Right ventricle myocardium superior (tissue), 1 donor: ENCODE data around the gene STRIP2. TPM values are rescaled to one million over a fixed set of nuclear protein-coding genes. Genes with fewer than 3 reads are reported as not detected.
"Not testable (repeated sequence)": the region's sequence is repeated elsewhere in the genome, so short reads cannot be mapped to it uniquely, and the experiment has no call there.

ENCODE experiments used
- ATAC-seq: fragments of 200-7000 bp; cut with Tn5 transposase; one replicate; pipeline ENCODE4 v1.9.1; 2020; ENCODE audit warnings: mild to moderate bottlenecking; ENCODE audit not compliant: poor library complexity
- DNase-seq: peaks from one replicate; pipeline ENCODE4 v3.0.0-alpha.2; 2020
- intact Hi-C: fragments of 100-400 bp; cut with DNase I; formaldehyde crosslinking; loops from one replicate; pipeline ENCODE4 v1.11.2; 2022
- total RNA-seq: library from RNA; stranded (reverse); fragmentation: NEBNext Ultra II Directional; extraction: Animal tissue kit (Norgen Biotek cat#: 25700); gene quantifications from one replicate; pipeline ENCODE4 v1.2.1, GENCODE V29; 2021
- donor health status: DM: no; HTN: yes; CAD: no; lungs with severe emphysema.

STRIP2 gene
- total RNA-seq, 1 donor from 2014 or later = 16.2 TPM

- DNase-seq, intact Hi-C loops, ATAC-seq: not testable (repeated sequence)
Observed at GRCh38 chr7:129476398-129476797, 42.2 kb downstream of the STRIP2 start.

DNA sequence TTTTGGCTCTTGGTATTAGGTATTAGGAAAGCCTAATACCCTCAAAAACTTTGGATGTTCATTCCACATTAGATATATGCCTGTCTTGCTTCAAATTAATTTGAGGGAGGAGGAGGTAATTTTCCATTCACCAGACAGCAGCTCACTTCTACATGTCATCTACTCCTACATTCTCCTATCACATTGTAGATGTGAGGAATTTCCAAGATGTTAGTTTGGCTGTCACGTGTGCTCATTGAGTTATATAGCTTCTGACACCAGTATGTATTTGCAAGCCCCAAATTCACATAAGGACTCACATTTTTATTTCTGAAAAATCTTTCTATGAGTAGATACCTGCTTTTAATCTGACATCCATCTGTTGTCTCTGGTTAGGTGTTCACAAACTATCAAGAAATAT lies 45.6 kb downstream of the STRIP2 start:
- ATAC-seq (no peak), DNase-seq (no peak)
- intact Hi-C loops = no loop called here

DNA sequence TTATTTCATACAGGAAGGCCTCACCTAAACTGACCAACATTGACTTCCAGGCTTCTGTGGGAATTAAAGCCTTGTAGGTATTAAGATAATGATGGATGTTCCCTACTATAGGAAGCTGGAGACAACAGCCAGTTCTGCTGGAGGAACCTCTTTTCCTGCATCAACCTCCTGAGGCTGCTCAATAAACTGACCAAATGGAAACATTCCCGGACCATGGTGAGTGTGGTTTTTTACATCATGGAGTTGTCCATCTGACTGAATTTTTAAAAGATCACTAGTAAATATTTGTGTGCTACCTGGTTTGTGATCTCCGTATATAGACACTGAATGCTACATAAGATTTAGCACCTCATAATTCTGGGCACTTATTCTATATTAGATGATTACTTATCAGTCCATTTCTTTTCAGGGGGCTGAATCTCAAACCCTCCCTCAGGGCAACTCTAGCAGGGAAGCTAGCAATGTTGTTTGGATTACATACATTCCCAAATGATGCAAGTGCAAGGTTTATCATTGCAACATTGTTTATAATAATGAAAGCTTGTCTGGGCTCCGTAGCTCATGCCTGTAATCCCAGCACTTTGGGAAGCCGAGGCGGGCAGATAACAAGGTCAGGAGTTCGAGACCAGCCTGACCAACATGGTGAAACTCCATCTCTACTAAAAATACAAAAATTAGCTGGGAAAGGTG lies 46.6 kb downstream of the STRIP2 start:
- intact Hi-C loops = no loop called here
- ATAC-seq (no peak), DNase-seq (no peak)

DNA sequence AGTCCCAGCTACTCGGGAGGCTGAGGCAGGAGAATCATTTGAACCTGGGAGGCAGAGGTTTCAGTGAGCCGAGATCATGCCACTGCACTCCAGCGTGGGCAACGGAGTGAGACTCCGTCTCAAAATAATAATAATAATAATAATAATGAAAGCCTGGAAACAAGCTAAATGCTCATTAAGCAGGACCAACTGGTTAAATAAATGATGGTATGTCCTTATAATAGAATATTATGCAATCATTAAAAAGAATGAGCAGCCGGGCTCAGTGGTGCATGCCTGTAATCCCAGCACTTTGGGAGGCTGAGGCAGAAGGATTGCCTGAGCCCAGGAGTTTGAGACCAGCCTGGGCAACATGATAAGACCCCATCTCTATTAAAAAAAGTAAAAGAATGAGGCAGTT lies 47.1 kb downstream of the STRIP2 start:
- ATAC-seq, DNase-seq, intact Hi-C loops: not testable (repeated sequence)

DNA sequence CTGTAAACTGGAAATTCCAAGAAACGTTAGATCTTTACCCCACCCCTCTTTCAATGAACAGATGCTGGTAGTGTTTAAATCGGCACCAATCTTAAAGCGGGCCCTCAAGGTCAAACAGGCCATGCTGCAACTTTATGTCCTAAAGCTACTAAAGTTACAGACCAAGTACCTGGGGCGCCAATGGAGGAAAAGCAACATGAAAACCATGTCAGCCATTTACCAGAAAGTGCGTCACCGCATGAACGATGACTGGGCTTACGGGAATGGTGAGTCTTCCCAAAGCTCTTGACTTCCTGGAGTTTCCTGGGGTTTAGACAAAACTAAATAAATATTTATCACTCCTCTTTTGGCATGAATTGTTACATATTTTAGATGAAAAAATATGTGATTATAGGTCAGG lies 48.5 kb downstream of the STRIP2 start:
- DNase-seq = no peak
- ATAC-seq = no peak
- intact Hi-C loops = no loop called here

DNA sequence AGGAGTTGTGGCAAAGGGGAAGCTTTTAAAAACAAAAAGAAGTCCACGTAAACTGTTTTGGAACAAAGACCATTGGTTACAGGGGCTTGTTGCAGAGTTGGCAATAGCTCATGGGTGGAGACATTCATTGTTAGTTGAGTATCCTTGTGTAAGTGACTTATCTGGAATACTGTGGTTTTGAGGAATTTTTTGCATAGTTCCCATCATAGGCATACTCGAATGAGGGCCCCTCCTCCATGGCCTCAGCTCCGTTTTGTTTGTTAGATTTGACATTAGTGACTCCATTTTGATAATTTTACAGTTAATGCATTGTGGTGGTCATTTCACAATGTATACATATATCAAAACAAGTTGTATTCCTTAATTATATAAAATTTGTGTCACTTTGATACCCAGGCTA lies 55.3 kb downstream of the STRIP2 start:
- intact Hi-C loops = no loop called here
- DNase-seq (no peak), ATAC-seq (no peak)

- intact Hi-C loops = no loop called here
- ATAC-seq (no peak), DNase-seq (no peak)
Observed at GRCh38 chr7:129492391-129492790, 58.2 kb downstream of the STRIP2 start.

- no peak for DNase-seq
- no peak for ATAC-seq
- intact Hi-C loops = no loop called here
Observed at GRCh38 chr7:129493555-129493954, 59.3 kb downstream of the STRIP2 start.

- ATAC-seq (no peak), DNase-seq (no peak)
- intact Hi-C loops = no loop called here
Observed at GRCh38 chr7:129494041-129494440, 59.8 kb downstream of the STRIP2 start.

DNA sequence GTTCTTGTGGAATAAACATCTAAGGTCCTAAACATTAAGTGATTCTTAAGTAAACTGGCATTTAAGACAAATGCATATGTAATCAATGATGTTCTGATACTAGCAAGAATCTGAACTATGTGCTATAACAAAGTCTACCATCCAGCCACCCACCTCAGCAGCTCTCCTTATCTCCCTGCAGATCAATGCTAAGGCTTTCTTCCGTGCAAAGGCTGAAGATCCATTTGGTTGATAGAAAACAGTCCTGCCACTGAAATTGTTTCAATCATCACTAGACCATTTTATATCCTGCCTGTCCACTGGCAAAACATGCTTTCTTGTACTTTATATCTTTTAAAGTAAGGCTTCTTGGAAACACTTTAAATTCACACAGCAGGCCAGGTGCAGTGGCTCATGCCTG lies 61.8 kb downstream of the STRIP2 start:
- no peak for ATAC-seq
- intact Hi-C loops = no loop called here
- no peak for DNase-seq

DNA sequence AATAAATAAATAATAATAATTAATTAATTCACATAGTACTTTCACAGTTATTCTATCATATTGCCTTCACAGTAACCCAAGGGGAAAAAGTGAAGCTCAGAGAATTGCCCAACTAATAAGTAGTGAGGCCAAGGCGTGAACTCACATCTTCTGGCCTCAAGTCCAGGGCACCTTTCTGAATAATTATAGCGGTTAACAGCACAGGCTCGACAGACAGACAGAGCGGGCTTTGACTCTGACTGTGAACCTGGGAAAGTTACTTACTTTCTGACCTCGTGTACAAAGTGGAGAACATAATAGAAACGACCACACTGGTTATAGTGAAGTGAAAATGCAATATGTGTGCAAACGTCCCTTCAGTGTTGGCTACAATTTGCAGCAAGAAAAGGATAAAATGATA lies 62.4 kb downstream of the STRIP2 start:
- intact Hi-C loops = no loop called here
- DNase-seq (no peak), ATAC-seq (no peak)

- ATAC-seq = no peak
- intact Hi-C loops = no loop called here
- no peak for DNase-seq
Observed at GRCh38 chr7:129497156-129497555, 62.9 kb downstream of the STRIP2 start.

DNA sequence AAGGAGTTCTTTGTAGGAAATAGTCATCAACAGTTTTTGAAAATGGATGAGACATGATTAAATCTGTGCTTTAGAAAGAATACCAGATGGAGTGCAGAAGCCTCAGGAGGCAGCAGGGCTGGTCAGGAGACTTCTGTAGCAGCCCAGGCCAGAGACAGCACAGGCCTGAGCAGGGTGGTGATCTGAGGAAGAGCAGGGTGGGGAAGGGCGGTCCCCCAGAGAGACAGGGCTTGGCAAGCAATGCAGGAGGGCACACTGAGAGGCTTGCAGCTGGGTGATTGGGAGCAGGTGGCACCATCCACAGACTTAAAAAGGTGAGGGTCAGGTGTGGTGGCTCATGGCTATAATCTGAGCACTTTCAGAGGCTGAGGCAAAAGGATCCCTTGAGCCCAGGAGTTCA lies 63.8 kb downstream of the STRIP2 start:
- DNase-seq = no peak
- no peak for ATAC-seq
- intact Hi-C loops = no loop called here

- DNase-seq = no peak
- intact Hi-C loops = no loop called here
- ATAC-seq = no peak
Observed at GRCh38 chr7:129499999-129500398, 65.8 kb downstream of the STRIP2 start.

- intact Hi-C loops = no loop called here
- DNase-seq (peak; percentile 87), ATAC-seq (peak; percentile 93)
Observed at GRCh38 chr7:129501760-129502707, 67.8 kb downstream of the STRIP2 start, which contains the start of gene SMKR1. SMKR1 (plus strand) TSS chr7:129502531; CDS start chr7:129502825, 294 bp downstream.

DNA sequence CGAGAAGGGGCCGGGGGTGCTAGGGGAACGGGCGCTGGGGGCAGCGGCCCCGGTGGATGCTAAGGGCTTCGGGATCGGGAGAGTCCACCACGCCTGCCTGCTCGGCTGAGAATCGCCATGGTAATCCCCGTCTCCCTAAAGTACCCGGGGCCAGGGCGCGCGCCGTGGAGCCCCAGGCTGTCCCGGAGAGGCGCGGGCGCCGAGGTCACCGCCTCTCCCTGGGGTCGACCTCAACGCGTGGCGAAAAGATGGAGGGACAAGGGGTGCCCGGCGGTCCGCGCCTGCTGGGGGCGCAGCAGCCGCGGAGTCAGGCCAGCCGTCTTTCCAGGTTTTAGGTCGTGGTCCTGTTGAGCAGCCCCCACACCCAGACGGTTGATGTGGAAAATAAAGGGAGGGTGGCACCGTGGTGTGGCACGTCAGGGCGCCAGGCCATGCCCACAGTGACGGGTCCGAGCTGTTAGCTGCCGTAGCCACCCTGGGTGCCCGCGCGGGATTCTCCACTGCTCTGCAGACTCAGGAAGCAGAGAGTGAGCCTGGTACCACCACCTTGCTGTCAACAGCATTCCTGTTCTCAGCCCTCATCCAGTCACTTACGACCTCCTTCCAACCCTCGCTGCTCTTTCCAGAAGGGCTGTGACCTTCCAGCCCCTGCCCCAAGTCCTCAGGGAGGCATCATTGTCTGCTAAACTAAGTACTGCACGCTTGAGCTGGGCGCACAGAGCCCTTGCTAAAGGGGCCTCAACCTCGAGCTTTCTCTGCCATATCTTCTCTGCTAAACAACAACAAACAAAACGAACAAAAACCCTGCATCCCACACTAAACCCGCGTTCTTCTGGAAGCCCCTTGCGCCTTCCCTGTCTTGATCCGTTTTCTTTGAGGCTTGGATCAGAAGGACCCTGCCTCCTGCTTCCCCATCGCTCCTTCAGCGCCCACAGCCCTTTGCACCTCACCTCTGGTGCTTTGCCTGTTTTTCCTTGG lies 68.8 kb downstream of the STRIP2 start:
- DNase-seq (no peak), ATAC-seq (peak; percentile 58)
- intact Hi-C loops = no loop called here

DNA sequence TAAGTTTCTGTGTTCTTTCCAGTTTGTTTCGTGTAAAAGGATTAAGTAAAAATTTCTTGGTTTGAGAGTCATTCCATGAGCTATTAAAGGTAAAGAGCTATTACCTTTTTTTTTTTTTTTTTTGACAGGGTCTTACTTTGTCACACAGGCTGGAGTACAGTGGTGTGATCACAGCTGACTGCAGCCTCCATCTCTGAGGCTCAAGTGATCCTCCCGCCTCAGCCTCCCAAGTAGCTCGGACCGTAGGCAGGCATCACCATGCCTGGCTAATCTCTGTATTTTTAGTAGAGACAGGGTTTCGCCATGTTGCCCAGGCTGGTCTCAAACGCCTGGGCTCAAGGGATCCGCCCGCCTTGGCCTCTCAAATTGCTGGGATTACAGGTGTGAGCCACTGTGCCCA lies 69.5 kb downstream of the STRIP2 start:
- no peak for ATAC-seq
- intact Hi-C loops = no loop called here
- DNase-seq = no peak

DNA sequence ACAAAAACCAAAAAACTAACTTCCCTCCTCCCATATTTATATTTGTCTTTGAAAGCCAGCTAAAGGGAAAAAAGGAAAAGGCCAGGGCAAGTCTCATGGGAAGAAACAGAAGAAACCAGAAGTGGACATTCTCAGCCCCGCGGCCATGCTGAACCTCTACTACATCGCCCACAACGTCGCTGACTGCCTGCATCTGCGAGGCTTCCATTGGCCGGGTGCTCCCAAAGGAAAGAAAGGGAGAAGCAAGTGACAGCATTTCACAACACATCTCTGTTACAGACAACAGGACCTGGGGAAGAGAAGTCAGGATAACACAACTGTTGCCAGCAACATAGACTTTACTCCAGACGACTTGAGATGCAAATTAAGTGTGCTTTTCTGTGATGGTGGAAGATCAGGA lies 78.0 kb downstream of the STRIP2 start:
- DNase-seq (no peak), ATAC-seq (no peak)
- intact Hi-C loops = no loop called here

GRCh38 chr7:129513546-129513945 lies 79.3 kb downstream of the STRIP2 start:
- ATAC-seq = no peak
- intact Hi-C loops = no loop called here
- DNase-seq = no peak
